ENCODE measurements around the gene SMIM14. TPM values are rescaled to one million over a fixed set of nuclear protein-coding genes. Genes with fewer than 3 reads are reported as not detected.
"Not testable (repeated sequence)": the region's sequence is repeated elsewhere in the genome, so short reads cannot be mapped to it uniquely, and the experiment has no call there.

The SMIM14 gene
- total and polyA plus RNA-seq, 7 experiments from 2014 or later, result 4.6 to 28.5 (median 13.7) TPM

- ChIA-PET CTCF (no interaction called here), POLR2A (no interaction called here)
- no peak overlapping the region for H3K27ac ChIP-seq (ENCODE audit: low read depth, low read length)
- no peaks in the 10 kb centered on the region for H3K27me3 ChIP-seq (ENCODE audit: control insufficient read depth in 2 of 2, insufficient read depth in 2 of 2, low read length in 2 of 2)
- peaks cover 3 to 21% (median 12%) of the 10 kb centered on the region in 5 donors for H3K36me3 Mint-ChIP-seq
- no peak for DNase-seq
- H3K9me3 Mint-ChIP-seq, result peaks cover 0 to 5% (median 2%) of the 10 kb centered on the region in 11 donors
- H3K27me3 Mint-ChIP-seq, result no peaks in the 10 kb centered on the region
- no peaks in the 10 kb centered on the region for H3K36me3 ChIP-seq (ENCODE audit: control insufficient read depth in 2 of 3, insufficient read depth in 3 of 3, low read length in 3 of 3)
- H3K4me3 ChIP-seq (ENCODE audit: low read length), result no peak overlapping the region
- H3K27ac Mint-ChIP-seq, result no peak overlapping the region
- no peak overlapping the region for H3K4me3 Mint-ChIP-seq
- no peak for ATAC-seq
- intact Hi-C loops (cut with micrococcal nuclease), result no loop called here
- H3K4me1 Mint-ChIP-seq, result no peaks in the 10 kb centered on the region
- no peaks in the 10 kb centered on the region for H3K9me3 ChIP-seq (ENCODE audit: control insufficient read depth in 2 of 3, low read length in 3 of 3)
- no peaks in the 10 kb centered on the region for H3K4me1 ChIP-seq (ENCODE audit: control insufficient read depth in 2 of 2, insufficient read depth in 2 of 2, low read length in 2 of 2)
Observed at GRCh38 chr4:39539089-39539611, 99.5 kb downstream of the SMIM14 start.

GRCh38 chr4:39533541-39533940 lies 105.1 kb downstream of the SMIM14 start:
- Mint-ChIP-seq H3K4me3 (no peak overlapping the region), H3K4me1 (peaks cover 0 to 6% (median 1%) of the 10 kb centered on the region in 7 donors), H3K27me3 (no peaks in the 10 kb centered on the region), H3K36me3 (peaks cover 20 to 41% (median 33%) of the 10 kb centered on the region in 5 donors), H3K9me3 (peaks cover 5 to 39% (median 20%) of the 10 kb centered on the region in 11 donors), H3K27ac (no peak overlapping the region)
- H3K4me1 ChIP-seq (ENCODE audit: control insufficient read depth in 2 of 2, insufficient read depth in 2 of 2, low read length in 2 of 2), result no peaks in the 10 kb centered on the region
- no peaks in the 10 kb centered on the region for H3K36me3 ChIP-seq (ENCODE audit: control insufficient read depth in 2 of 3, insufficient read depth in 3 of 3, low read length in 3 of 3)
- ATAC-seq (no peak), DNase-seq (no peak)
- no peak overlapping the region for H3K27ac ChIP-seq (ENCODE audit: low read depth, low read length)
- ChIA-PET POLR2A (no interaction called here), CTCF (no interaction called here)
- H3K27me3 ChIP-seq (ENCODE audit: control insufficient read depth in 2 of 2, insufficient read depth in 2 of 2, low read length in 2 of 2), result no peaks in the 10 kb centered on the region
- H3K9me3 ChIP-seq (ENCODE audit: control insufficient read depth in 2 of 3, low read length in 3 of 3), result peaks cover 0 to 11% (median 0%) of the 10 kb centered on the region in 3 experiments
- H3K4me3 ChIP-seq (ENCODE audit: low read length), result no peak overlapping the region
- intact Hi-C loops (cut with micrococcal nuclease), result no loop called here

GRCh38 chr4:39532237-39532636 lies 106.4 kb downstream of the SMIM14 start:
- H3K4me1 ChIP-seq (ENCODE audit: control insufficient read depth in 2 of 2, insufficient read depth in 2 of 2, low read length in 2 of 2); H3K36me3 ChIP-seq (ENCODE audit: control insufficient read depth in 2 of 3, insufficient read depth in 3 of 3, low read length in 3 of 3); H3K27me3 Mint-ChIP-seq; CTCF ChIA-PET; H3K27me3 ChIP-seq (ENCODE audit: control insufficient read depth in 2 of 2, insufficient read depth in 2 of 2, low read length in 2 of 2); H3K4me3 Mint-ChIP-seq; H3K27ac ChIP-seq (ENCODE audit: low read depth, low read length); DNase-seq; intact Hi-C loops (cut with micrococcal nuclease); ATAC-seq; H3K27ac Mint-ChIP-seq; POLR2A ChIA-PET; H3K4me3 ChIP-seq (ENCODE audit: low read length): not testable (repeated sequence)
- H3K9me3 ChIP-seq (ENCODE audit: control insufficient read depth in 2 of 3, low read length in 3 of 3), result peaks cover 0 to 11% (median 0%) of the 10 kb centered on the region in 3 experiments
- H3K36me3 Mint-ChIP-seq, result peaks cover 20 to 41% (median 36%) of the 10 kb centered on the region in 5 donors
- peaks cover 6 to 11% (median 7%) of the 10 kb centered on the region in 7 donors for H3K4me1 Mint-ChIP-seq
- peaks cover 5 to 39% (median 20%) of the 10 kb centered on the region in 11 donors for H3K9me3 Mint-ChIP-seq

DNA sequence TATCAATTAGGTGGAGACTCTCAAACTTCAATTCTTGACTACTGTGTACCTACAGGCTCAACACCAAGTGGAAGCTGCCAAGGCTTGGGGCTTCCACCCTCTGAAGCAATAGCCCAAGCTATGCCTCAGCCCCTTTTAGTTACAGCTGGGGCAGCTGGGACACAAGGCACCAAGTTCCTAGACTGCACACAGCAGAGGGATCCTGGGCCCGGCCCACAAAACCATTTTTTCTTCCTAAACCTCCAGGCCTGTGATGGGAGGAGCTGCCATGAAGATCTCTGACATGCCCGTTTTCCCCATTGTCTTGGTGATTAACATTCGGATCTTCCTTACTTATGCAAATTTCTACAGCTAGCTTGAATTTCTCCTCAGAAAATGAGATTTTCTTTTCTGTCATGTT lies 108.0 kb downstream of the SMIM14 start:
- H3K4me1 ChIP-seq (ENCODE audit: control insufficient read depth in 2 of 2, insufficient read depth in 2 of 2, low read length in 2 of 2), result peaks cover 7 to 10% of the 10 kb centered on the region in 2 donors
- ChIA-PET POLR2A (no interaction called here), CTCF (interaction anchor here (0.6 kb wide), 1 partner anchor 422 kb away, joined by 3 read pairs; no protein-coding TSS in a partner anchor)

DNA sequence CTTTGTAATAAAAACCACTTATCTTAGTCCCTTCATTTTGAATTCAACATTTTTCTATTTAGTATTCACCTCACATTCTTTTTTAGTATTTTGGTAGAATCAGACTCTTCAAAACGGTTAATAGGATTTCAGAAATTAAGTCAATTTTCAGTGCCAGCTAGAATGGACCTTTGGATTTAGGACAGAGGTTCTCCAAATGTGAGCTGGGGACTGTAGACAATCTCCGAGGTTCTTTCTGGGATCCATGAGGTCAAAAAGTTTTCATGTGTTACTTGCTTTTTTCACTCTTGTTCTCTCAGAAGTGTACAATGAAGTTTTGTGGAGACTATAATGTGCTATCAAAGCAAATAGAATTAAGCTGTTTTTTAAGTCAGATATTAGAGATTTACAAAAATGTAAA lies 109.1 kb downstream of the SMIM14 start:
- ChIA-PET POLR2A (no interaction called here), CTCF (no interaction called here)
- peaks cover 7 to 10% of the 10 kb centered on the region in 2 donors for H3K4me1 ChIP-seq (ENCODE audit: control insufficient read depth in 2 of 2, insufficient read depth in 2 of 2, low read length in 2 of 2)
- Mint-ChIP-seq H3K27me3 (no peaks in the 10 kb centered on the region), H3K27ac (peak overlapping the region in 4 of 9 donors; percentile 5 to 70 (median 30)), H3K4me1 (peaks cover 11 to 26% (median 19%) of the 10 kb centered on the region in 7 donors), H3K36me3 (peaks cover 20 to 35% (median 30%) of the 10 kb centered on the region in 5 donors), H3K4me3 (peak overlapping the region in 2 of 10 donors; percentile 25 to 53), H3K9me3 (peaks cover 5 to 38% (median 20%) of the 10 kb centered on the region in 11 donors)
- DNase-seq (no peak), ATAC-seq (no peak)
- intact Hi-C loops (cut with micrococcal nuclease), result loop anchor here (5.0 to 10.0 kb wide), 6 partner anchors 162 to 775 kb away; partner anchors contain the start of genes RFC1 (in 2 of the 2), N4BP2 (in 1 of the 2), RHOH (in 1 of the 2) and UBE2K (in 1 of the 2)
- no peak overlapping the region for H3K4me3 ChIP-seq (ENCODE audit: low read length)
- no peak overlapping the region for H3K27ac ChIP-seq (ENCODE audit: low read depth, low read length)
- peaks cover 0 to 11% (median 0%) of the 10 kb centered on the region in 3 experiments for H3K9me3 ChIP-seq (ENCODE audit: control insufficient read depth in 2 of 3, low read length in 3 of 3)
- no peaks in the 10 kb centered on the region for H3K27me3 ChIP-seq (ENCODE audit: control insufficient read depth in 2 of 2, insufficient read depth in 2 of 2, low read length in 2 of 2)
- peaks cover 0 to 5% (median 0%) of the 10 kb centered on the region in 3 experiments for H3K36me3 ChIP-seq (ENCODE audit: control insufficient read depth in 2 of 3, insufficient read depth in 3 of 3, low read length in 3 of 3)

More for the DNA sequence above, 108.0 kb downstream of the SMIM14 start:
- H3K27ac Mint-ChIP-seq, result no peak overlapping the region
- H3K27me3 Mint-ChIP-seq, result no peaks in the 10 kb centered on the region
- H3K27ac ChIP-seq (ENCODE audit: low read depth, low read length), result no peak overlapping the region
- peaks cover 0 to 11% (median 0%) of the 10 kb centered on the region in 3 experiments for H3K9me3 ChIP-seq (ENCODE audit: control insufficient read depth in 2 of 3, low read length in 3 of 3)
- peaks cover 20 to 40% (median 34%) of the 10 kb centered on the region in 5 donors for H3K36me3 Mint-ChIP-seq
- ATAC-seq (no peak), DNase-seq (no peak)
- intact Hi-C loops (cut with micrococcal nuclease), result no loop called here
- peaks cover 5 to 39% (median 20%) of the 10 kb centered on the region in 11 donors for H3K9me3 Mint-ChIP-seq
- H3K27me3 ChIP-seq (ENCODE audit: control insufficient read depth in 2 of 2, insufficient read depth in 2 of 2, low read length in 2 of 2), result no peaks in the 10 kb centered on the region
- no peak overlapping the region for H3K4me3 ChIP-seq (ENCODE audit: low read length)
- no peak overlapping the region for H3K4me3 Mint-ChIP-seq
- H3K36me3 ChIP-seq (ENCODE audit: control insufficient read depth in 2 of 3, insufficient read depth in 3 of 3, low read length in 3 of 3), result peaks cover 0 to 5% (median 0%) of the 10 kb centered on the region in 3 experiments
- H3K4me1 Mint-ChIP-seq, result peaks cover 11 to 23% (median 19%) of the 10 kb centered on the region in 7 donors

DNA sequence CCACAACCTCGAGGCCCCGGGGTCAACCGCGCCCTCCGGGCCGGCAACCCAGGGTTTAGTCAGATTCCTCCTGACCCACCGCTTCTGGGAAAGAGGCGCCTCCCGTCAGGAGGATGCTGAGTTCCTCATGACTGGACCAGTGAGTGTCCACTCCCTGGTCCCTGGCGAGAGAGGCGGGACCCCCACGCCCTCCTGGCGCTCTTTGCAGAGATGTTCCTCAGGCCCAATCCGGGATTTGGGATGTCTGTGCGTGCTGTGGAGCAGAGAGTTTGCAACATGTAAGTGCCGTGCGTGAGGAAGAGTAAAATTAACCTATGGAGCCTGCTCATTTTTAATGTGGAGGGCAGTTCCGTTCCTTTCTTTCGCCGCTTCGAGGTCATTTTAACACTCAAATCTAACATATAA lies 110.6 kb downstream of the SMIM14 start:
- H3K27me3 Mint-ChIP-seq, result no peaks in the 10 kb centered on the region
- peak overlapping the region; percentile 43 to 93 (median 87) for H3K27ac Mint-ChIP-seq
- DNase-seq (peak in 4 of 9 donors; percentile 2 to 19 (median 9)), ATAC-seq (no peak)
- peaks cover 5 to 32% (median 20%) of the 10 kb centered on the region in 11 donors for H3K9me3 Mint-ChIP-seq
- CTCF ChIA-PET, result interaction anchor here (0.5 to 1.0 kb wide), 2 partner anchors 451 to 767 kb away, joined by 3 to 4 read pairs; no protein-coding TSS in a partner anchor
- H3K36me3 Mint-ChIP-seq, result peaks cover 20 to 32% (median 24%) of the 10 kb centered on the region in 5 donors
- Histone ChIP-seq H3K27me3 (ENCODE audit: control insufficient read depth in 2 of 2, insufficient read depth in 2 of 2, low read length in 2 of 2) (no peaks in the 10 kb centered on the region), H3K27ac (ENCODE audit: low read depth, low read length) (peak overlapping the region; percentile 74), H3K4me3 (ENCODE audit: low read length) (peak overlapping the region; percentile 81), H3K9me3 (ENCODE audit: control insufficient read depth in 2 of 3, low read length in 3 of 3) (peaks cover 0 to 11% (median 0%) of the 10 kb centered on the region in 3 experiments), H3K4me1 (ENCODE audit: control insufficient read depth in 2 of 2, insufficient read depth in 2 of 2, low read length in 2 of 2) (peaks cover 7 to 10% of the 10 kb centered on the region in 2 donors), H3K36me3 (ENCODE audit: control insufficient read depth in 2 of 3, insufficient read depth in 3 of 3, low read length in 3 of 3) (peaks cover 0 to 5% (median 0%) of the 10 kb centered on the region in 3 experiments)
- POLR2A ChIA-PET, result interaction anchor here (0.6 to 1.3 kb wide), 5 partner anchors 70 to 179 kb away, joined by 3 to 11 read pairs (median 8); partner anchors contain the start of genes LIAS, RPL9, SMIM14 and UBE2K
- intact Hi-C loops (cut with micrococcal nuclease), result loop anchor here (1.0 to 10.0 kb wide), 7 partner anchors 8 to 777 kb away; partner anchors contain the start of genes RFC1 (in 2 of the 2), N4BP2 (in 1 of the 2), RHOH (in 1 of the 2) and UBE2K (in 1 of the 2)
- peak overlapping the region; percentile 88 to 99 (median 98) for H3K4me3 Mint-ChIP-seq
- H3K4me1 Mint-ChIP-seq, result peaks cover 11 to 26% (median 19%) of the 10 kb centered on the region in 7 donors

Data from naive thymus-derived CD4-positive, alpha-beta T cell (primary cell).